NCI-H774 (cell line): ENCODE measurements around the gene ARID1B.

Experiments
- DNase-seq: peaks from one replicate; lab custom pipeline; 2025; lab: John Stamatoyannopoulos, UW

Gene ARID1B

DNA sequence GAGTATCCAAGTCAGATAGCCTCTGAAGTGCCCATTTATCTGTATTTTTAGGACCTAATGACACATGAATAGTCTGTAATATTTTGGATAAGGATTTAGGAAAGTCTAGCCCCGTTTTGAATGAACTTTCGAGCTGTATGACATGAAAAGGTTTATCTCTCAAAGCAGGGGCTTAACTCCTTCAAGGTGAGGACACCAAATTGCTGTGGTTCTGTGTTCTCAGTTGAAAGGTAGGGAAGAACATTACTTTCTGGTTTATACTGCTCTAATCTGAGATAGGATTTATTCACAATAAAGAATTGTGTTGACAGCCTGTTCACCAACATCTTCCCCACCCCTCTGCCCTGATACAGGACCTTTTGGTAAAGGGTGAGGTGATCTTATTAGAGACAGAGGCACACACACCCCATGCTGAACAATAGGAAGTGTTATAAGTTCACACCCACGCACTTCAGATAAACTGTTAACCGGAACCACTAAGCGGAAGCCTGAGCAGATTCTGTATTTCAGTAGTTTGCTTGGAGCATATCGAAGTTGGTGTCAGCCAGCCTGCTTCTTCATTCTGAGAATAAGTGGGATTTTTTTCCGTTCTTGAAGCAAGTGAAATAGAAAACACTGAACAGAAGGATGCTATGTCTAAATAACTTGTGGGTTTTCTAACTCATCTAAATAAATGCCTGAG, 322.9 kb downstream of the ARID1B start:
- no peak for DNase-seq

DNA sequence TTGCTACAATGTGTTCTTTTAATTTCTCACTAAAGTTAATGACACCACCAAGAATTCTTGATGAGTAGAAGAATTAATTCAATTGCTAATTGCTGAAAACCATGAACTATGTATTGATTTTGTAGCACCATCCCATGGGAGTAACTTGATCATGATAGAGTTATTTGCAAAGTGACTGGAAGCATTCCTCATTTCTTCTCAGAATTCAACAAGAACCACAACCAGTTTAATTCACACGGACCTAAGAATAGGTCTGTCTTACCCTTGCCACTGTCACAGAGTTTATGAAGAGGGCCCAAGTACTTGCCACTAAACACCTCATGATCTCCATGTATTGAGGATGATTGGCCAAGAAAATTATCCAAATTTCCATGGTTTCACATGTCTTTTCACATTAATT, 324.0 kb downstream of the ARID1B start:
- DNase-seq = no peak

- no peak for DNase-seq
Observed at GRCh38 chr6:157104803-157105202, 327.6 kb downstream of the ARID1B start.

GRCh38 chr6:157106487-157106886, 329.3 kb downstream of the ARID1B start:
- DNase-seq = no peak

- no peak for DNase-seq
Observed at GRCh38 chr6:157107571-157107914, 330.4 kb downstream of the ARID1B start.

DNA sequence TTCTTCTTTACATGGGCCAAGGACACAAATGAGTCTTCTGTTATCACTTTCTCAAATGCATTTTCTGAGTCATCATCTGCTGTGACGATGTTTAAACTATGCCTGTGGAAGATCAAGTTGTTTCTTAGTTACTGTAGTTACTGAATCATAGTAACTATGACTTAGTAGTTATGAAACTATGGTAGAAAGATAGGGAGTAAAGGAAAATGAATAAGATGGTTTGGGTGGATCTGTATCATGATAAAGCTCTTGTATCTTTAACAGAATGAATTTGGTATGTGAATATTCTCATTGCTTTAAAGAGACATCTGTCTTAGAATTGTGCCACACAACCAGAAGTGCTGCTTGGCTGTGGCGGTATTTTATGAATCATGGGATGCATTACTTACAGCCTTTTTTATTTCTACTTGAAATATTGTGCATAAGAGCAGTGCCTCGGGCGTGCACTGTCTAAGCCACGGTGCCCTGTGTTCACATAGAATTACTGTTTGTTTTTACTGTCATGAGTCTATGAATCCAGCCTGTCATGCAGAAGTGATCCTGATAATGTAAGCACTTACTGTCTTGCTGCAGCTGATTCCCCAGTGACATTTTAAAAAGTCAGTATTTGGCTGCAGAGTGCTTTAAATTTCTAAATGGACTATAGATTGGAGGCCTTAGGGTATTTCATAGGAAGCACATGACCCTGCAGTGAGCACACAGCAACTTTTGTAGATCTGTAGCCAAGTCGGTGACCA, 330.9 kb downstream of the ARID1B start:
- DNase-seq = no peak

- DNase-seq = no peak
Observed at GRCh38 chr6:157108923-157109322, 331.7 kb downstream of the ARID1B start.

GRCh38 chr6:157110607-157111006, 333.4 kb downstream of the ARID1B start:
- no peak for DNase-seq

DNA sequence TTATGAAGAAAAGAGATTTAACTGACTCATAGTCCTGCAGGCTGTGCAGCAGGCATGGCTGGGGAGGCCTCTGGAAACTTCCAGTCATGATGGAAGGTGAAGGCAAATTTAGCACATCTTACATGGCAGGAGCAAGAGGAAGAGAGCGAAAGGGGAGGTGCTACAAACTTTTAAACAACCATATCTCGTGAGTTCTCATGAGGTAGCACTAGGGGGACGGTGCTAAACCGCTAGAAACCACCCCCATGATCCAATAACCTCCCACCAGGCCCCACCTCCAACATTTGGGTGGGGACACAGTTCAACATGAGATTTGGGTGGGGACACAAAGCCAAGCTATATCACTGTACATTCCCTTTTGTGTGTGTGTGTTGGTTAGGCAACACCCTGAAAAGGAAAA, 336.2 kb downstream of the ARID1B start:
- DNase-seq = no peak

- no peak for DNase-seq
Observed at GRCh38 chr6:157116426-157116825, 339.2 kb downstream of the ARID1B start.

GRCh38 chr6:157117431-157118095, 340.4 kb downstream of the ARID1B start:
- DNase-seq = no peak

- no peak for DNase-seq
Observed at GRCh38 chr6:157119502-157120027, 342.4 kb downstream of the ARID1B start.

- no peak for DNase-seq
Observed at GRCh38 chr6:157120534-157121232, 343.5 kb downstream of the ARID1B start.

DNA sequence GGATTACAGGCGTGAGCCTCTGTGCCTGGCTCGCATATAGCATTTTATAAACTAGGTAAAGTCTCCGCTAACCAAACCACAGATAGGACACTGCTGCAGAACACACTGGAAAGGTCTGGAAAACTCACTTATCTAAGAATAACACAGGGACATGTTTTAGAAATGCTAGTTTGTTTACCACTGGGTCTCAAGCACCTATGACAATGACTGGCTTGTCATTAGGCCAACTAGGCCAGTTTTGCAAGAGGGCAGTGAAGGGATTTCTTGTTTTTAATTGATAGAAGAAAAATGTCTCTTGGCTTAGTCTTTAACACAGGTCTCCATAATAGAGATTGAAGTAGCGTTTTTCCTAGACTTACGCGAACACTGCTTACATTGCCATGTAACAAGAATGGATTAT, 344.7 kb downstream of the ARID1B start:
- no peak for DNase-seq

- no peak for DNase-seq
Observed at GRCh38 chr6:157123234-157123633, 346.1 kb downstream of the ARID1B start.

- DNase-seq = no peak
Observed at GRCh38 chr6:157124485-157125254, 347.5 kb downstream of the ARID1B start.

DNA sequence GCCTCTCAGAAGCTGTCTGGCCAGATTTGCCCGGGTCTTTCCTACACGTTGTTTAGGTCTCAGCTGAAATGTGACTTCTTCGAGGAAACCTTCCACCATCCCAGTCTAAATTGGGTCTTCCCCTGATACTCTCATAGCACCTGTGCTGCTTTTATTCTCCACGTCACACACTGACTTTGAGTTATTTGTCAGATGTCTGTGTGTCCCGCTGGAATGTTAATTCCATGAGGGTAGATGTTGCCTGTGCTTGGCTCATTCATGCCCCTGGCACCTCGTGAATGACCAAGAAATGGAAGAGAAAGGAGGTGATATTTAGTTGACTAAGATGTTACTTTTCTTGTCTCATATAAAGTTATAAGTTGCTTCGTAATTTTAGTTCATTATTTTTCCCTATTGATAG, 348.4 kb downstream of the ARID1B start:
- DNase-seq = no peak

DNA sequence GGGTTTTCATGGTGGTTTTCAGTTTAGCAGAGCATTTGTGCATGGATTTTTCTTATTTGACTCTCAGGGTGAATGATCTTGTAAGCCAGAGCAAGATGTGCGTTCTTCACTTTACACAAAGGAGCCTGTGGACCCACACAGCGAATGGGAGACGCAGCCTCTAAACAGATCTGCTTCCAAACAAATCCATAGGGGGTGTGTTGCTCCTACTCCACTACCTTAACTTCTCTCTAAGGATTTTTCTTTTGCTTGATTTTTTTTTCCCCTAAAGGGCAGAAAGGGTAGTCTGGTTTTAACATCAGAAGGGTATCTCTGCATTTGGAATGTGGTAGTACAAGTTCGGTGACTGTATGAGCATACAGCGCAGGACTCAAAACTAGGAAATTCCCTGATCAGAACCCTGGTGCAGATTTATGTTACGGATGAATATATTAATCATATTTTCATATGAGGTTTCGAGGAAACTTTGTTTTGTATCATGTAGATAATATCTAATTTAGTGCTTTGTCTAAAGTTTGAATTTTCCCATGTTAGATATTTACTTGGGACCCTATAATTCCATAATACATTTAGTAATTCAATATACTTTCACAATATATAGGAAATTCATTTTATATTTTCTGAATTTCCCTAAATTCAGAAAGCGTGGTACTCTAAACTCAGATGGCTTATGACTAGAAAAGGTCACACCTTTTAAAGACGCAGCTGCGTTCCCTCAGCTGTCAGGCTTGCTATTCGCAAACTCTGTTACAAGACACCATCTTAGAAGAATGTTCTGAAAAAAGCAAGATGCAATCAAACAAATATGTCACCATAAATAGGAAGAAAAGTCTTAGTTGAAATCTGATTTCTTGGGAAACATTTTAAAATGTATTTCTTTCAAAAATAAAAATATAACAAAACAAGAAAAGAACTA, 349.3 kb downstream of the ARID1B start:
- no peak for DNase-seq

- no peak for DNase-seq
Observed at GRCh38 chr6:157128235-157128775, 351.1 kb downstream of the ARID1B start.

- DNase-seq = no peak
Observed at GRCh38 chr6:157131250-157131649, 354.1 kb downstream of the ARID1B start.
